NCI-H1930 (cell line): Measurements from ENCODE around the gene FAM184B.
"Not testable (repeated sequence)": the region's sequence is repeated elsewhere in the genome, so short reads cannot be mapped to it uniquely, and the experiment has no call there.

Source experiments
- DNase-seq, 2 experiments: peaks; one replicate each; lab custom pipeline; 2025; lab: John Stamatoyannopoulos, UW

Gene FAM184B

GRCh38 chr4:17682222-17682566 lies 99.2 kb downstream of the FAM184B start:
- DNase-seq, result no peak

GRCh38 chr4:17681281-17682221 lies 99.9 kb downstream of the FAM184B start:
- DNase-seq, result no peak

GRCh38 chr4:17680559-17681280 lies 100.7 kb downstream of the FAM184B start:
- DNase-seq, result no peak

- no peak for DNase-seq
Observed at GRCh38 chr4:17670423-17670822, 111.0 kb downstream of the FAM184B start.

DNA sequence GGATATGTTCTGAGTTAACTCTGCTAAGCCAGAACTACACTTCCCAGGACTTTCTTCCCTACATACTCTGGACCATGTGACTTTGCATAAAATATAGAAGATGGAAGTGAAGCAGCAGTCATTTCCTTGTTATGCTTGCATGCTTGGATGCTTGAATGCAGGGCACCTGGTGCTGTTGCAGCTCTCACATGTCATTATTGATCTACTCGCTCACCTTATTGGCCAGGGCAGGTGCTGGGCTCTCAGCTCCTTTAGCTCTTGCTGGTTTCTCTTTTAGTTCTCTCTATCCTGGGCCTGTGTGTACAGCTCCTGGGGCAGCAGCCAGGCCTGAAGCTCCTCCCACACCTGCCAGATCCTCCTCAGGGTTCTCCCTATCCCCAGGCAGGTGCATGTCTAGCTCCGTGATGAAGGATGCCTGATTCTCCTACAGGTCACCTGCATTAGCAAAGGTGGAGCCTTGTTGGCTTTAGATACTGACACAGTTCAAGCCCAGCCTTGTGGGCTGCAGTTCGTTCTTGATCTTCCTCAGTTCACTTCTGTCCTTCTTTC lies 113.7 kb downstream of the FAM184B start:
- DNase-seq, result no peak

- DNase-seq, result no peak
Observed at GRCh38 chr4:17667253-17667652, 114.2 kb downstream of the FAM184B start.

GRCh38 chr4:17665852-17666251 lies 115.6 kb downstream of the FAM184B start:
- DNase-seq, result no peak

DNA sequence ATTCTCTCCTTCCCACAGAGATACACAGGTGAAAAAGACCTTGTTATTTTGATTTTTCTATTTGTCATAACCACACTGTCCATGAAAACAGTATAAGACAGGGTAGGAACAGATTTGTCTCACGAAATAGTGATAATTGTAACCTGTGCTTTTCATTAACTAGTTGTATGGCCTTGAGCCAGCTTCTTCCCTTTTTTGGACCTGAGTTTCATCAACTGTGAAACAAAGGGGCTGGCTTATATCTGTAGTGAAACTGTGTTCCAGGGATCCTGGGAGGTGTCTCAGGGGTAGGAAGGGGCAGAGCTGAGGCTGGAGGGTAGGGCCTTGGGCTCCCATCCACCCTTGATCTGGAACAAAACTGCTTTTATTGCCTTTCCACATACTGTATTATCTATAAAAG lies 116.1 kb downstream of the FAM184B start:
- no peak for DNase-seq

DNA sequence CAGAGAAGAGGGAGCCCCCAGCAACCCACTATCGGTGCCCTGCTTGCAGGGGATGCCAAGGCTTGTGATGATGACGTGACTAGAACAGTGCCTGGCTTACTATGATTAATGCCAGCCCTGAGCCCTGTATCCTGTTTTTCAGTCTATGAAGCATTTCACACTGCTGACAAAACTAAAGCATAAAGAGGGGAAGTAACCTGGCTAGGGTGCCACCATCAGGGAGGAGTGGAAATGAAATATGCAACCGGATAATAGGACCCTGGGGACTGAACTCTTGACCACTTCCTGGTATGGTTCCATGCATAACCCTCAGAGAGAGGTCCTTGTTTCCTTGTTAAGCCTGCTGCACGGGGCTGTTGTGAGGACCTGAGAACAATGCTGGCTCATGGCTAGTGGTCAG lies 116.7 kb downstream of the FAM184B start:
- DNase-seq, result no peak

- DNase-seq, result no peak
Observed at GRCh38 chr4:17662694-17663093, 118.7 kb downstream of the FAM184B start.

- not testable (repeated sequence) for DNase-seq
Observed at GRCh38 chr4:17659196-17659595, 122.2 kb downstream of the FAM184B start.

GRCh38 chr4:17657849-17658248 lies 123.6 kb downstream of the FAM184B start:
- no peak for DNase-seq

- DNase-seq, result no peak
Observed at GRCh38 chr4:17657090-17657489, 124.3 kb downstream of the FAM184B start.

- DNase-seq, result no peak
Observed at GRCh38 chr4:17654701-17655100, 126.7 kb downstream of the FAM184B start.

GRCh38 chr4:17650406-17650805 lies 131.0 kb downstream of the FAM184B start:
- no peak for DNase-seq

DNA sequence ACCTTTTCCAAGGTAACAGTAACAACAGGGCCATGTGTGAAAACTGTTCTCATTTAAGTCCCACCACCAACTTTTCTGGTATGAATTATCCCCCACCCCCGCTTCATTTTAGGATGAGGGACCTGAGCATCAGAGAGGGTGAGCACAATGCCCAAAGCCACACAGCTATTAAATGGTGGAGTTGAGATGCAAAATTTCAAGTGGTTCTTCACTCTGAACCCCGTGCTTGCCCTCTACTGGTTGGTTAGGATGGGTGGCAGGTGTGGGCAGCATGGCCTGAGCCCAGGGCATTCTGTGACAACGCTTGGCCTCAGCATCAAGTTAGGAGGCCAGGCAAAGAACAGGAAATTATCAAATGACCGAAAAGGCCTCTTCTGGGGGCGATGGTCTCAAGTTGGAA lies 133.5 kb downstream of the FAM184B start:
- no peak for DNase-seq

DNA sequence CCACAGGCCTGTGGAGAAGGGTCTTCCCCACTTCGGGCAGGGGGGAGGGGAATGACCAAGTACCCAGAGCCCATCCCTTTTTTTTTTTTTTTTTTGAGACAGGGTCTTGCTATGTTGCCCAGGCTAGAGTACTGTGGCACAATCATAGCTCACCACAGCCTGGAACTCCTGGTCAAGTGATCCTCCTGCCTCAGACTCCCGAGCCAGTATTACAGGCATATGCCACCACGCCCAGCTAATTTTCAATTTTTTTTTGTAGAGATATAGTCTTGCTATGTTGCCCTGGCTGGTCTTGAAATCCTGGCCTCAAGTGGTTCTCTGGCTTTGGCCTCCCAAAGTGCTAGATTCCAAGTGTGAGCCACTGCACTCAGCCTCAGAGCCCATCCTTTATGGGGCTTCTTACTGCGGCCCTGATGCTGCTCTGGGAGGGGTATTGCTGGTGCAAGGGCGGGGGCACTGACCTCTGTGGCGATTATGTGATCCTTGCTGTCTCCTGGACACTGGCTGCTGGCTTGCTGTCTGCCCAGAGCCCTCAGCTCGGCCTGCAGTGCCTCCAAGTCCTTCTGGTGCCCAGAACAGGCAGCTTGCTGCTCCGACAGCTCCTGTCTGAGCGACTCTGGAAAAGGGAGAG lies 134.1 kb downstream of the FAM184B start:
- DNase-seq, result no peak

GRCh38 chr4:17646693-17647092 lies 134.7 kb downstream of the FAM184B start:
- no peak for DNase-seq

DNA sequence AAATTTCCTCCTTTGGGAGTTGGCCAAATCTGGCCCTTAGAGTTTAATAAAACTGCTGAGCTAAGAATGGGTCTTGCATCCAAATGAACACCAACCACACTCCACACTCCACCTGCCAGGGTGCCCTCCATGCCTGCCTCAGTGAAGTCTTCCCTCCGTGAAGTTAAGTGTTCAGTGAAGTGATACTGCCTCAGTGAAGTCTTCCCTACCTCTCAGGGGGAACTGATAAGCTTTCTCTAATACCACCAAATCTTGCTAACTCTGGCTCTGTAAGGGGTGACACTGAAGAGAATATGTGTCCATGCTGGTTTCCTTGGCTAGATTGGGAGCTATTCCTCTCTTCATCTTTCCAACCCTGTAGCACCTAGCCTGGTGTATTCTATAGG lies 139.0 kb downstream of the FAM184B start:
- DNase-seq, result no peak

DNA sequence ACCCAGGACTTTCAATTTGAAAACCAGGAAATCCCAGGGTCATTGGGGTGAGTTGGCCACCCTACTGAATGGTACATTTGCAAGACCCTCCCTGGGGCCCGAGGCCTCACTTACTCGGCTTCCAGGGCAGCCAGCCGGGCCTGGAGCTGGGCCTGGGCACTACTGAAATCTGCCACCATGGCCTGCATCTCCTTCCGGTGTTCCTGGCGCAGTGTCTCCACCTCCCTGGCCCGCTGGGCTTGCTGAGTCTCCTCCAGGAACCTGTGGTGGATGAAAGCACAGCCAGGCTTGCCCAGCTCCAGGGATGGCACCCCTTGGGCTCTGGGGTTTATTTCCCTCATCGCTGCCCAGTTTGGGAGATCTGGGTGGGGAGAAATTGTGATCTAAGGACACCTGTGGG lies 142.3 kb downstream of the FAM184B start:
- no peak for DNase-seq

GRCh38 chr4:17636696-17637622 lies 144.5 kb downstream of the FAM184B start:
- peak; percentile 44 to 57 for DNase-seq

DNA sequence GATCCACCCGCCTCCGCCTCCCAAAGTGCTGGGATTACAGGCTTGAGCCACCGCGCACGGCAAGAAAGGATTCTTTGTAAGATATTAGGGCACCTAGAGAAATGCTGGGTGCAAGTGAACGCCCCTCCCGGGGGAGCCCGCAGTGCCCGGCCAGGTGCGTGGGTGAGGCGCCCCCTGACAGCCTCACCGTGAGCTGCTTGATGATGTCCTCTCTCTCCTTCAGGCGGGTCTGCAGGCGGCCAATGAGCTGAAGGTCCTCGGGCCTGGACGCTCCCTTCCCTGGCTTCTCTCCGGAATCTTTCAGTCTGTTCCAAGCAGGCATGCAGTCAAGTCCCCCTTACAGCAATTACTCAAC lies 145.1 kb downstream of the FAM184B start:
- no peak for DNase-seq
